Measurements from ENCODE around the gene TMEM247. TPM values are rescaled to one million over a fixed set of nuclear protein-coding genes. Genes with fewer than 3 reads are reported as not detected.
A peak's percentile ranks its signal among the peaks of the same experiment; 100 is the strongest.

Gene TMEM247
- total and polyA plus RNA-seq, 2 donors from 2014 or later = not detected

DNA sequence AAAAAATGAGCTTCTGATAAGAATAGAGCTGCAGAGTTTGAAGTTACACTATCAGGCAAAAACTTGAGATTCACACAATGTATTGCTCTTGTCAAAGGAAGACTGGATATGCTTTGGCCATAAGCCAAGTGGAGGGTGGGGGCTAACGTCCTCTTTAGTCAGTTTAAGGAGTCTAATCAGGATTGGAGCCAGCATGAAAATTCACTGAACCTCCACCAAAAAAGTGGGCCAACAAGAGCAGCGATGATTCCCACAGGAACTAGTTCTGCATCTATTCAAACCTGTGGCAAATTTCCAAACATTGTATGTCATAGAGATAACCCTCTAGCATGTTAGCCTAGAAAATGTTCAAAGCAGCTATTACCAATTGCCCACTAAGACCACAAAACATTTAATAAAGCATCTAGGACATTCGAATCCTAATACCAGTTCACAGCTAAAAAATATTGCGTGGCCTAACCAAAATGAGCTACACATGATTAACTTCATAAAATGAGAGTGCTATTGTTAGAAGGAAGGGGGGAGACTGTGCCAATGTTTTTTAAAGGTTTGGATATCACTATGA lies 43.5 kb upstream of the TMEM247 start:
- intact Hi-C loops (cut with DNase I) = no loop called here
- Histone ChIP-seq H3K36me3 (ENCODE audit: control insufficient read depth in 2 of 3, insufficient read depth in 3 of 3, low read length in 3 of 3) (no peaks in the 10 kb centered on the region), H3K9me3 (ENCODE audit: control insufficient read depth in 2 of 3, insufficient read depth in 1 of 3, low read length in 3 of 3) (no peaks in the 10 kb centered on the region), H3K27me3 (ENCODE audit: control insufficient read depth, insufficient read depth, low read length) (no peaks in the 10 kb centered on the region), H3K4me3 (ENCODE audit: low read length in 3 of 3) (no peak overlapping the region), H3K27ac (ENCODE audit: low read depth in 2 of 2, low read length in 2 of 2) (no peak overlapping the region), H3K4me1 (ENCODE audit: control insufficient read depth in 2 of 3, insufficient read depth in 2 of 3, low read depth in 1 of 3, low read length in 3 of 3) (peaks cover 0 to 3% (median 0%) of the 10 kb centered on the region in 3 donors), H3K9ac (ENCODE audit: low read length in 3 of 3) (no peak overlapping the region)
- no peak for FAIRE-seq
- TF ChIP-seq, protein P1, sequence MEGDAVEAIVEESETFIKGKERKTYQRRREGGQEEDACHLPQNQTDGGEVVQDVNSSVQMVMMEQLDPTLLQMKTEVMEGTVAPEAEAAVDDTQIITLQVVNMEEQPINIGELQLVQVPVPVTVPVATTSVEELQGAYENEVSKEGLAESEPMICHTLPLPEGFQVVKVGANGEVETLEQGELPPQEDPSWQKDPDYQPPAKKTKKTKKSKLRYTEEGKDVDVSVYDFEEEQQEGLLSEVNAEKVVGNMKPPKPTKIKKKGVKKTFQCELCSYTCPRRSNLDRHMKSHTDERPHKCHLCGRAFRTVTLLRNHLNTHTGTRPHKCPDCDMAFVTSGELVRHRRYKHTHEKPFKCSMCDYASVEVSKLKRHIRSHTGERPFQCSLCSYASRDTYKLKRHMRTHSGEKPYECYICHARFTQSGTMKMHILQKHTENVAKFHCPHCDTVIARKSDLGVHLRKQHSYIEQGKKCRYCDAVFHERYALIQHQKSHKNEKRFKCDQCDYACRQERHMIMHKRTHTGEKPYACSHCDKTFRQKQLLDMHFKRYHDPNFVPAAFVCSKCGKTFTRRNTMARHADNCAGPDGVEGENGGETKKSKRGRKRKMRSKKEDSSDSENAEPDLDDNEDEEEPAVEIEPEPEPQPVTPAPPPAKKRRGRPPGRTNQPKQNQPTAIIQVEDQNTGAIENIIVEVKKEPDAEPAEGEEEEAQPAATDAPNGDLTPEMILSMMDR (IDR thresholded peaks at IDR 0.05; ENCODE audit: borderline replicate concordance, extremely low read depth, insufficient read depth) = no peak
- peak in 1 of 5 donors; percentile 15 for DNase-seq

DNA sequence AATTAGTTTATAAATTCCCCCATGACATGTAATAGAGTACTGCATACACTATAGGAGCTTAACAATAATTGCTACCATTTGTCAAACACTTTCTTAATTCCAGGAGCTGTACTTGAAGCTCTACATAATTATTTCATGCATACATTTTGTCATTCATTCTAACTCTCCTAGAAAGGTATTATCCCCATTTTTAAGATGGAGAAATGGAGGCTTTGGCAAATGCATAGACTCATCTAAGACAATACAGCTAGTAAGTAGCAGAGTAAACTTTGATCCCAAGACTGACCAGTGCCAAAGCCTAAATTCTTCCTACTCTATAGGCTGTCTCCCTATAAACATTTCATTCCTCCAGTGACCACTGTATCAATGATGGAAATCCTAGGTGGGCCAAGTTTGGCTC lies 42.6 kb upstream of the TMEM247 start:
- no peaks in the 10 kb centered on the region for H3K27me3 ChIP-seq (ENCODE audit: control insufficient read depth, insufficient read depth, low read length)
- H3K4me3 ChIP-seq (ENCODE audit: low read length in 3 of 3) = no peak overlapping the region
- no peak overlapping the region for H3K27ac ChIP-seq (ENCODE audit: low read depth in 2 of 2, low read length in 2 of 2)
- H3K9me3 ChIP-seq (ENCODE audit: control insufficient read depth in 2 of 3, insufficient read depth in 1 of 3, low read length in 3 of 3) = no peaks in the 10 kb centered on the region
- no peak for DNase-seq
- H3K9ac ChIP-seq (ENCODE audit: low read length in 3 of 3) = no peak overlapping the region
- TF ChIP-seq, protein P1 (IDR thresholded peaks at IDR 0.05; ENCODE audit: borderline replicate concordance, extremely low read depth, insufficient read depth) = no peak
- intact Hi-C loops (cut with DNase I) = no loop called here
- peaks cover 0 to 3% (median 0%) of the 10 kb centered on the region in 3 donors for H3K4me1 ChIP-seq (ENCODE audit: control insufficient read depth in 2 of 3, insufficient read depth in 2 of 3, low read depth in 1 of 3, low read length in 3 of 3)
- no peak for FAIRE-seq
- no peaks in the 10 kb centered on the region for H3K36me3 ChIP-seq (ENCODE audit: control insufficient read depth in 2 of 3, insufficient read depth in 3 of 3, low read length in 3 of 3)

DNA sequence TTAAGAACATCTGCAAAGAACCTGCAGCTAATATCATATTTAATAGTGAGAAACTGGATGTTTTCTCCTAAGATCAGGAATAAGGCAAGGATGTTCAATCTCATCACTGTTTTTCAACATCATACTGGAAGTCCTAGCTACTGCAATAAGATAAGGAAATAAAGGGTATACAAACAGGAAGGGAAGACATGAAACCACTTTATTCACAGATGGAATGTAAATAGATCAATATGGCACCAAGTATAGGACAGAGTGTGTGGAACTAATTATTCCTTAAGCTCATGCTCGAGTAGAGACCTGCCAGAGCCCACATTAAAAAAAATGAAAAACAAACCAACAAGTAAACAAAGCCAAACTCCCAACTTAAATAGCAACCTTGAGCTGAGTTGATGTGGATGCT lies 41.3 kb upstream of the TMEM247 start:
- H3K27ac ChIP-seq (ENCODE audit: low read depth in 2 of 2, low read length in 2 of 2) = no peak overlapping the region
- FAIRE-seq = no peak
- H3K9me3 ChIP-seq (ENCODE audit: control insufficient read depth in 2 of 3, insufficient read depth in 1 of 3, low read length in 3 of 3) = no peaks in the 10 kb centered on the region
- peaks cover 0 to 3% (median 0%) of the 10 kb centered on the region in 3 donors for H3K4me1 ChIP-seq (ENCODE audit: control insufficient read depth in 2 of 3, insufficient read depth in 2 of 3, low read depth in 1 of 3, low read length in 3 of 3)
- H3K36me3 ChIP-seq (ENCODE audit: control insufficient read depth in 2 of 3, insufficient read depth in 3 of 3, low read length in 3 of 3) = no peaks in the 10 kb centered on the region
- TF ChIP-seq, protein P1 (IDR thresholded peaks at IDR 0.05; ENCODE audit: borderline replicate concordance, extremely low read depth, insufficient read depth) = no peak
- no peak overlapping the region for H3K9ac ChIP-seq (ENCODE audit: low read length in 3 of 3)
- no peak overlapping the region for H3K4me3 ChIP-seq (ENCODE audit: low read length in 3 of 3)
- no peaks in the 10 kb centered on the region for H3K27me3 ChIP-seq (ENCODE audit: control insufficient read depth, insufficient read depth, low read length)
- intact Hi-C loops (cut with DNase I) = no loop called here
- no peak for DNase-seq

DNA sequence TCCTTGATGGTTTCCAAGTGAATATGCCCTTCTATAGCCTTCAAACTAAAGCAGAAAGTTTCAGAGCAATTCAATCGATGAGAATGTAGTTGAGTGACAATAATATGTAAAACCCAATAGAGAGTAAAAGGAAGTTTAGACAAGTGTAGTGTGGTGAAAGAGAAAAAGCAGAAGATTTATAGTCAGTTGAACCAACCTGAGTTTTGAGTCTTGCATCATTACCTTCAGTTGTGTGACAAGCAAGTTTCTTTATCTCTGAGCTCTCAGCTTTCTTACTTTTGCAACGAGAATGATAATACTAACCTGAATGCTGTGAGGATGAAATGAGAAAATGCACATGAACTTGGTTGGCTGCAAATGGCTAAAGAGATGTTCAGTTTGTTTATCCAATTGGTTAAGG lies 40.6 kb upstream of the TMEM247 start:
- no peak overlapping the region for H3K27ac ChIP-seq (ENCODE audit: low read depth in 2 of 2, low read length in 2 of 2)
- no peak overlapping the region for H3K4me3 ChIP-seq (ENCODE audit: low read length in 3 of 3)
- H3K4me1 ChIP-seq (ENCODE audit: control insufficient read depth in 2 of 3, insufficient read depth in 2 of 3, low read depth in 1 of 3, low read length in 3 of 3) = no peaks in the 10 kb centered on the region
- no peak overlapping the region for H3K9ac ChIP-seq (ENCODE audit: low read length in 3 of 3)
- H3K9me3 ChIP-seq (ENCODE audit: control insufficient read depth in 2 of 3, insufficient read depth in 1 of 3, low read length in 3 of 3) = no peaks in the 10 kb centered on the region
- no peaks in the 10 kb centered on the region for H3K36me3 ChIP-seq (ENCODE audit: control insufficient read depth in 2 of 3, insufficient read depth in 3 of 3, low read length in 3 of 3)
- intact Hi-C loops (cut with DNase I) = no loop called here
- H3K27me3 ChIP-seq (ENCODE audit: control insufficient read depth, insufficient read depth, low read length) = no peaks in the 10 kb centered on the region
- FAIRE-seq (no peak), DNase-seq (peak in 1 of 5 donors; percentile 31)
- TF ChIP-seq, protein P1 (IDR thresholded peaks at IDR 0.05; ENCODE audit: borderline replicate concordance, extremely low read depth, insufficient read depth) = no peak
